Measurements from ENCODE around the gene TPPP3.

DNA sequence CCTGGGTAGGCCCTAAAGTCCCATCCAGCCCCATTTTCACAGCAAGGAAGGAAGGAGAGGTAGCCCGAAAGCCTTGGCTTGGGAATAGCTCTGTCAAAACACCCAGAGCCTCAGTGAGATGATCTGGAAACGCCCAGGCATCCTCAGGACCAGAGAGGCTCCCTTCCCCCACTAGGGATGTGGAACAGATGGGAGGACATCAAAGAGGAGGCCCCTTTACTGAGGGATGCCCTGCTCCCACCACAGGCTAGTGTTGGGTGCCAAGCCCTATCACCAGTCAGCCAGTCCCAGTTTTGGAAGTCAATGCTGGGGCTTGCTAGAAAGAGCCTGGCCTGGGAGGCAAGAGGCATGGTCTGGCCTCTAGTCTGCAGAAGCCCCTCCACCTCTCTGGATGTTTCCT, 4.7 kb downstream of the TPPP3 start:
- TF ChIP-seq, protein P1, sequence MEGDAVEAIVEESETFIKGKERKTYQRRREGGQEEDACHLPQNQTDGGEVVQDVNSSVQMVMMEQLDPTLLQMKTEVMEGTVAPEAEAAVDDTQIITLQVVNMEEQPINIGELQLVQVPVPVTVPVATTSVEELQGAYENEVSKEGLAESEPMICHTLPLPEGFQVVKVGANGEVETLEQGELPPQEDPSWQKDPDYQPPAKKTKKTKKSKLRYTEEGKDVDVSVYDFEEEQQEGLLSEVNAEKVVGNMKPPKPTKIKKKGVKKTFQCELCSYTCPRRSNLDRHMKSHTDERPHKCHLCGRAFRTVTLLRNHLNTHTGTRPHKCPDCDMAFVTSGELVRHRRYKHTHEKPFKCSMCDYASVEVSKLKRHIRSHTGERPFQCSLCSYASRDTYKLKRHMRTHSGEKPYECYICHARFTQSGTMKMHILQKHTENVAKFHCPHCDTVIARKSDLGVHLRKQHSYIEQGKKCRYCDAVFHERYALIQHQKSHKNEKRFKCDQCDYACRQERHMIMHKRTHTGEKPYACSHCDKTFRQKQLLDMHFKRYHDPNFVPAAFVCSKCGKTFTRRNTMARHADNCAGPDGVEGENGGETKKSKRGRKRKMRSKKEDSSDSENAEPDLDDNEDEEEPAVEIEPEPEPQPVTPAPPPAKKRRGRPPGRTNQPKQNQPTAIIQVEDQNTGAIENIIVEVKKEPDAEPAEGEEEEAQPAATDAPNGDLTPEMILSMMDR (IDR thresholded peaks at IDR 0.05): no peak
- TF ChIP-seq EP300 (IDR thresholded peaks at IDR 0.05) (no peak), POLR2A (IDR thresholded peaks at IDR 0.05) (no peak)

All from suprapubic skin (tissue), 3 donors.